CD4-positive, alpha-beta T cell treated with Interleukin-4 for 1 hour (primary cell): ENCODE results near the gene SEZ6L.
A peak's percentile ranks its signal among the peaks of the same experiment; 100 is the strongest.

Experiments
- DNase-seq, 2 donors: peaks; one replicate each; pipeline ENCODE4 v3.0.0-alpha.2; 2020 to 2022

Gene SEZ6L

DNA sequence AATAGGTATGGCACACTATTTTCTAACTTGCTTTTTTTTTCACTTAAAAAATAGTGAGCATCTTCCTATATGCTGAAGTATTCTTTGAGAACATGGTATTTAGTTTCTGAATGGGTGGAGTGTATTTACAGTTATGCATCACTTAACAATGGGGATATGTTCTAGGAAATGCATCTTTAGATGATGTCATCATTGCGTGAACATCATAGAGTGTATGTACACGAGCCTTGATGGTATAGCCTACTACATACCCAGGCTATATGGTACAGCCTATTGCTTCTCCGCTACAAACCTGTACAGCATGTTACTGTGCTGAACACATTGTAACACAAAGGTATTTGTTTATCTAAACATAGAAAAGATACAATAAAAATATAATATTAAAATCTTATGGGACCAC, 135.5 kb downstream of the SEZ6L start:
- no peak for DNase-seq

DNA sequence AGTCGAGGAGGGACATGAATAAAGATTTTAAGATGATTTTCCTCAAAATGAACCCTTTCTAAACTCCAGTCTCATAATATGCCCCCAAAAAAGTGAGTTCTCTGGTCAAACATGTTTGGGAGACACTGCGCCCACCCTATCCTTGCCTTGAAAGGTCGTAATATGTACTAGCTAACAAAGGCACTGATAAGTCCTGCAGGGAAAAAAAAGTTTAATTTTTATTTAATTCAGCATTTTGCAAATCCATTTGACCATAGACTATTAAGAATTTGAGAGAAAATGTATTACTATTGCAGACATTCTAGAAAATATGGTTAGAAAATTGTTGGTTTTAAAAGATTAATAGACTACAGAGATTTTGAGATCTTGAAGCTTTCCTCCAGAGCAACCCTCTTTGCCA, 139.2 kb downstream of the SEZ6L start:
- no peak for DNase-seq

DNA sequence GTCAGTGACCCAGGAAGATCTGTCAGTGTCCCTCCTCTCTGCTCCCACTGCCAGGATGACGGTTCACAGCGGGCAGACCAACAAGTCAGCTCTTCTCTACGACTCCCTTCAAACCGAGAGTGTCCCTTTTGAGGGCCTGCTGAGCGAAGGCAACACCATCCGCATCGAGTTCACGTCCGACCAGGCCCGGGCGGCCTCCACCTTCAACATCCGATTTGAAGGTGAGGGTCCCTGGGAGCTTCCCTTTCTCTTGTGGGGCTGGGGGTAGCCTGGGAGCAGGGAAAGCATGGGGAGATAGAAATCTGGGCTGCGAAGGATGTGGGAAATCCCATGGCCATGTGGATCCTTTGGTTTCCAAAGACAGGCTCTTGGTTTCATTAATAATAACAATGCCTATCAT, 141.4 kb downstream of the SEZ6L start:
- no peak for DNase-seq

DNA sequence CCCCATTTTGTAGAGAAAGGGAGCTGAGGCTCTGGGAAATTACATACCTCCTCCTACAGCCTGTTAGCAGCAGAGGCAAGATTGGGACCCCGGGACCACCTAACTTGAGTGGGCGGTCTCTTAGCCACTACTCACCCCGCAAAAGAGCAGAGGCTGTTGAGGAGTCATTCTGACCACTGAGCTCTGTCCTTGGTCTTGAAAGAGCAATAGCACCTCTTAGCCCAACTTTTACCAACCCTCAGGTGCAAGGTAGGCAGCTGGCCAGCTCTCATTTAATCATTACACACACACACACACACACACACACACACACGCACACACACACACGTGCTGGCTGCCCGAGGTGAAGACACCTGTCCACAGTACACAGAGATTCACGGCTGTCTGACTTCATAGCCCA, 144.0 kb downstream of the SEZ6L start:
- DNase-seq: no peak

DNA sequence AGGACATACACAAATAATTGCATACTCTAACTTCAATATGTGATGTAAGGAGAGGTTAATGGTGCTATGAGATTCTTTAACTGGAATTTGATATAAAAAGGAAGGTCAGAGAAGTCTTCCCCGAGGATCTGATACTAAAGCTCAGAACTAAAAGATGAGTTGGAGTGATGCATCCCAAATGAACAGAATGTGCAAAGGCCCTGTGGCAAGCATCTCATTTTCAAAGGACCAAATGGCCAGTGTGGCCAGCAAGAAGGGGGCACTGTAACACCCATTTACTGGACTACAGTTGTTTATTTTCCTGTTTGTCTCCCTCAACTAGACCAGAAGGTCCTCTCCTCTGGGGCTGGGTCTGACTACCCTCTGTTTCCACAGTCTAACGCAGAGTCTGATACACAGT, 144.9 kb downstream of the SEZ6L start:
- DNase-seq: no peak

DNA sequence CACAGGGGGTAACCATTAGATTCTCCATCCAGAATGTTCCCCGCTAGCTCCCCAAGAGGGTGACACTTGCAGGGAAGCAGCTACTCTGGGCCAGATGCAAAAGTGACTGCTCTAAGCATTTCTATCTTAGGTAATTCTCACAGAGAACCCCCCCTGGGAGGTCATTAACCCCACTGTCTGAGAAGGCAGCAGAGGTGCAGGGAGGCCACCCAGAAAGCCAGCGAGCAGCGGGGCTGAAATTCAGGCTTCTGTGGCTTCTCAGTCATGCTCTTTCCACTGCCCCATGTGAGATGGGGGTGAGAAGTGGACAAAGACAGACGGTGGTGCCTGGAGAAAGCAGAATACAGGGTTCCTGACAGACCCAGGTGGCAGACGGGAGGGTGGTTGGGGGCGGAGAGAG, 145.4 kb downstream of the SEZ6L start:
- DNase-seq: no peak

DNA sequence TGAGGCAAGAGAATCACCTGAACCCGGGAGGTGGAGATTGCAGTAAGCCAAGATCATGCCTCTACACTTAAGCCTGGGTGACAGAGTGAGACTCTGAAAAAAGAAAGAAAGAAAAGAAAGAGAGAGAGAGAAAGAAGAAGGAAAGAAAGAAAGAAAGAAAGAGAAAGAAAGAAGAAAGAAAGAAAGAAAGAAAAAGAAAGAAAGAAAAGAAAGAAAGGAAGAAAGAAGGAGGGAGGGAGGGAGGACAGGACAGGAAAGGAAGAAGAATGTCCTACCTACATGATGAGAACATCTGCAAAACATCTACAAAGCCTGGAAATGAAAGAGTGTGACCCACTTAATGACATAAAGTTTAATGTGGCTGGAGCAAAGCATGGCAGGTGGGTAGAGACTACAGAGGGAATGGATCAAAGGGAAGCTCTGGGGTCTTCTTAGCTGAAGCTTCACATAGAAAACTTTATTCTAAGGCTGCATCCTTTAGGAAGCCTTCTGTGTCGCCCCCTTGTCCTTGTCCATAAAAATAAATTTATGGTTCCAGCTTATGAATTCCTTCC, 147.5 kb downstream of the SEZ6L start:
- no peak for DNase-seq

DNA sequence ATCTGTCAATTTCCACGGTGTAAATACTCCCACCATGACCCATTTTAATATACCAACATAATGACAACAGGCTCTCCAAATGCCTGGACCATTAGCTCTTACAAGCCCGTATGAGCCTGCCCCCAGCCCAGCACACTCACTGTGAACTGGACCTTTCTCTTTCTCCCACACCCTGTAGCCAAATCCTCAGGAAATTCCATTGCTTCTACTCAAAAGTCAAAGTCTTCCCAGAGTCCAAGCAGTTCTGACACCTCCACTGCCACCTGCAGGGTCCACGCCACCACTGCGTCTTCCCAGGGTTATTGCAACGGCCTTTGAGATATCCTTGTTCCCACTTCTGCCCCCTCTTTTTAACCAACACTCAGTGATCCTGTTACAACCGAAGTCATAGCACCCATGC, 149.7 kb downstream of the SEZ6L start:
- no peak for DNase-seq

DNA sequence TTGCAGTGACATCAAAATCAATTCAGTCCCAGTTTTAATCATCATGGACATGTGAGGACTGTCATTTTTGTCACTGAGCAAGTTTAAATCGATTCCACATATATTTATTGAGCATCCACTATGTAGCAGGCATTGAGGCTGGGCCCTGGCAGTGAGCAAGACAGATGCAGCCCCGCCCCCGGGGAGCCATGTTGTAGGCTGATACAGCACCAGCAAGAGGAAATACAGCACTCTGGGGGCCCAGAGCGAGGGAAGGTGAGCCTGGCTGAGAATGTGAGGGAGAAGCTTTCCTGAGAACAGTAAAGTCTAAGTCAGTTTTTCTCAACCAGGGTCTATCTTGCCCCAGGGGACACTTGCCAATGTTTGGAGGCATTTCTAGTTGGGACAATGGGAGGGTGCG, 151.2 kb downstream of the SEZ6L start:
- no peak for DNase-seq

DNA sequence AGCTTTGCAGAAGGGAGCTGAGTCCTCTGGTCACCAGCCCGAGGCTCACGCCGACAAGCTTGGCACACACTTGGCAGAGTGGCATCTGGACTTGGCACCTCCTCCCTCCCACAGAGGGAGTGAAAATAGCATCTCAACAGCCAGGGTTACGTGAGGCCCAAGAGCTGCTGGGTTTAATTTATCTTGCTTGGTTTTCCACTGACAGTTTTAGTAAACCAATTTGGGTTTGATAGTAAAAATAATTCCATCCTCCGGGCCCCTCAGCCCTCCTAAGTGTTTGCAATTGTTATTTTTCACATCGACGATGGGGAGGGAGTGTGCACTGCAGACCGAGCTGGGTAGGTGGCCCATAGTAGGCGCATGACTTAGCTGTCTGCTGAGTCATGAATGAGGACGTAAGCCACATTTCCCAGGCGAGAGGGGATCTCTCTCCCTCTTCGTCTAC, 152.2 kb downstream of the SEZ6L start:
- no peak for DNase-seq

DNA sequence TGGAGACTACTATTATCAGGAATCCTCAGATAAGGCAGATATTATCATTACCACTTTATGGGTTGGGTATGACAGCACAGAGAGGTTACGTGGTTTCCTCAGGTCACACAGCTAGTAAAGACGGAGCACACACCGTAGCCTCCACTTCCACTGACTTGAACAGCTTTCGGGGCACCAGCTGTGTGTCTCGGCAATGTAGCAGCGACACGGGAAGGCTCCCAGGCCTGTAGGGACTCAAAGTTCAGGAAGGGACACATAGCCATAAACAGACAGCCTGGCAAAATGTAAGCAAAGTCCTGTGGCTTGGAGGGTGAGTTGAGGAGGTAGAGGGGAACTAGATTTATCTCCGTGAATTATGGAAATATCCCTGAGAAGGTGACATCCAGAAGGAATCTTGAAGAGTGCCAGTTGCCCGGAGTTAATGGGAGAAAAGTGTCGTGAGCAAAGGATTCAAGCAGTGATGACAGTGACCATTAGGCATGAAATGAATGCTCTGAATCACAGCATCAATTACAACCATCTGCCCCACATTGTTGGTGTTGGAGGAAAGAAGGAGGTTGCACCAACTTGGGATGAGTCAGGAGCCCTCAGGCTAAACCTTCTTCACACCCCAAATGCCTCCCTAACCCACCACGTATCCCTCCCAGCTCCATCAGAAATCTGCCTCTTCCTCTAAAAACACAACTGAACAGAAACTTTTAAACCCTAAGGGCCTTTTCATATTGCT, 153.1 kb downstream of the SEZ6L start:
- DNase-seq: no peak

DNA sequence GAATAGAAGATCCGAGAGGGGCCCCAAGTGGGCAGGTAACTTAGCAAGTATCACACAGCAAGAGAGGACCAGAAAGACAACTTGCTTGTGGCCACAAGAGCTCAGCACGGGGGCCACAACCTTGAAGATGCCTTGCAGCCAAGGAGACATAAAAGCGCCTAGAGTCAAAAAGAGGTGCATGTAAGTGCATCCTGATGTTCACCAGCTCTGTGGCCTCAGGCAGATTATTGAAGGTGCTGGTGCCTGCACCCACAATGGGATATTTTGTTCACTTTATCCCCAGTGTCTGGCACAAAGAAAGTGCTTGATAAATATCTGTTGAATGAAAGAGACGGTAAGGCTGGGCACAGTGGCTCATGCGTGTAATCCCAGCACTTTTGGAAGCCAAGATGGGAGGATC, 153.8 kb downstream of the SEZ6L start:
- DNase-seq: no peak

DNA sequence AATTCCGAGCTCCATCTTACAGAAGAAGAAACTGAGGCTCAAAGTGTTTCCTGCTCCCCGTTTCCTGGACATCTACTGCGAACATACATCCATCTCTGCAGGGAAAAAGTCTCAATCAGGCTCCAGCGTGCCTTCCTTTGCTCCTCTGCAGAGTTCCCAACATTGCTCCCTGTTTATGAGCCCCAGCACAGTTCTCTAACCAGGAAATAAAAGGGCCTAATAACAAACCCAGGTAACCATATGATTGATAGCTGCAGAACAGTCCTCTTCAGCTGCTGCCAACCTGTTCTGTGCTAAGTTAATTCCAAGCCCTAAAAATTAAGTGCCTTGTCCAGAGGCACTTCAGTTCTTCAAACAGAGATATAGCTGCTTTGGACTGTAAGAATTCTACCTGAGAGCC, 154.9 kb downstream of the SEZ6L start:
- no peak for DNase-seq

DNA sequence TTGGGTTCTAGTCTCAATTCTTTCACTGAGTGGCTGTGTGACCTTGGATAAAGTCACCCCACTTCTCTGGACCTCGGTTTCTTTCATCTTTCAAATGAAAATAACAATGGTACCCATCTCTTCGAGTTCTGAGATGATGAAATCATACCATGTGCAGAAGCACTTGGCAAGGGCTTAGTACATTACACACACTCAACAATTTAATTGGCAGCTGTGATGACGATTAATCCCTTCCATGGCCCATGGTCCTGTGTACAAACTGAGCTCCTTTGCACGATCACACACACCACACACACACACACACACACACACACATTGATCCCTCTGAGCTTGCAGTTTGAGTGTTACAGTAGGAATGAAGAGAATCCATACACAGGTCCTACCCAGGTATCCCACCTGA, 156.4 kb downstream of the SEZ6L start:
- no peak for DNase-seq

DNA sequence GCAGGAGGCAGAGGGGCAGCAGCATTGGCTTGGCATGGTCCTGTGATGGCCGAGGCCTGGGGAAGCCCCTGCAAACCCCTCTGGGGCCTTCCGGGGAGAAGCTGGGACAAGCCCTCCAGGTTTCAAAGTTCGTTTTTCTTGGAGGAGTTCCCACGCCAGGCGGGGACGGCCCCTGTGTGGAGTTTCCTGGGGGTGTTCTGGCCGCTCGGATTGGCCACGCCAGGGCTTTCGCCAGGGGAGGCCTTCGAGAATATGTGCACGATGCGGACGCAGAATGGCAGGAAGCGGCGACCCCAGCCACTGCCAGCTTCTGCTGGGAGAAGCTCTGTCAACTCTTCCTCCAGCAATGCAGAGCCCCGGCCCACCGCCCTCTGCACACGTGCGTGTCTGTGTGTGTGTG, 157.5 kb downstream of the SEZ6L start:
- DNase-seq: no peak

DNA sequence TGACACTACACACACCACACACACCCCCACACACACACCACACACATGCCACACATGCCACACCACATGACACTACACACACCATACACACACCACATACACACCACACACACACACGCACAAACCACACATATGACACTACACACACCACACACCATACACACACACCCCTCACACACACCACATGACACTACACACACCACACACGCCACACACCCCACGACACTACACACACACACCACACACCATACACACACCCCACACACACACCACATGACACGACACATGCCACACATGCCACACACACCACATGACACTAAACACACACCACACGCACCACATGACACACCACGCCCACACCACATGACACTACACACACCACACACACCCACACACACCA, 158.0 kb downstream of the SEZ6L start:
- no peak for DNase-seq

DNA sequence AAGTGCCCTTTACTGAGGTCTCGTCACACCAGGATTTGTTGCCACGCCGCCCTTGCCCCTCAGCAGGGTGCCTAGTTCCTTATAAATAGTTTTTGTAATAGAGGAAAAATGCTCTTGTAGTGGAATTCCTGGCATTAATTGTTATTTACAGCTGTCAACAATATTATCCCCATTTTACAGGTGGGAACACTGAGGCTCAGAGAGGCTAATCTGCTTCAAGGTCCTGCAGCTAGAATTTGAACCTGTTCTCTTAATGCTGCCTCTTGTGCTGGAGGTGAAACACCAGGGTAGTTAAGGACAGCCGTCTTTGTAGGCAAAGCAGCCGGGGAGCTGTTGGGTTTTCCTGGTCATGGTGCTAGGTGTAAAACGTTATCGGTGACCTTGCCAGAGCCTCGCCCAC, 159.0 kb downstream of the SEZ6L start:
- DNase-seq: no peak

DNA sequence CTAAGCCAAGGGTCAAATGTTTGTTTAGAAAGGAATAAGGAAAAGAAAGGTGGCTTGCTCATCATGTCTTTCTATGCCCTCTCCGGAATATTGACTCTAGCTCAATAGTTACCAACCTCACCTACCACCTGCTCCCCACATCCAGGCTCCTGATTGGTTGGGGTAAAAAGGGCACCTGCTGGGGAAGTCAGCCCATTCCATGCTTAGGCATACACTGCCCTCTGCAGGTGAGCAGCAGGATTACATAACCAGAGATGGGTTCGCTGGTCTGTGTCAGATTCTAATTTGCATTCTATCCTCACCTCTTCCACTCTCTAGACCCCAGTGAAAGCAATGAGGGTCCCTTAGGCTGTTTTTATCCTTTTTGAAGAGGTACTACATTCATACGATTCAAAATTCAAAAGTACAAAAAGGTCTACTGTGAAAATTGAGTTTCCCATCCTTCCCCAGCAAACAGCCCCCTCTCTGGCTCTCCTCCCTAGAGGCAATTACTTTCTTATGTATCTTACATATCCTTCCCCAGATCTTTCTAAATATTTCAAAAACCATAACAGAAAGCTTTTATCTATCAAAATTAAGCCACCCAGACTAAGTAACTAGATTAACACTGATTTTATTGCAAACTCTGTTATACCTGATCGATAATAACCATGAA, 161.8 kb downstream of the SEZ6L start:
- peak; percentile 58 to 63 for DNase-seq

DNA sequence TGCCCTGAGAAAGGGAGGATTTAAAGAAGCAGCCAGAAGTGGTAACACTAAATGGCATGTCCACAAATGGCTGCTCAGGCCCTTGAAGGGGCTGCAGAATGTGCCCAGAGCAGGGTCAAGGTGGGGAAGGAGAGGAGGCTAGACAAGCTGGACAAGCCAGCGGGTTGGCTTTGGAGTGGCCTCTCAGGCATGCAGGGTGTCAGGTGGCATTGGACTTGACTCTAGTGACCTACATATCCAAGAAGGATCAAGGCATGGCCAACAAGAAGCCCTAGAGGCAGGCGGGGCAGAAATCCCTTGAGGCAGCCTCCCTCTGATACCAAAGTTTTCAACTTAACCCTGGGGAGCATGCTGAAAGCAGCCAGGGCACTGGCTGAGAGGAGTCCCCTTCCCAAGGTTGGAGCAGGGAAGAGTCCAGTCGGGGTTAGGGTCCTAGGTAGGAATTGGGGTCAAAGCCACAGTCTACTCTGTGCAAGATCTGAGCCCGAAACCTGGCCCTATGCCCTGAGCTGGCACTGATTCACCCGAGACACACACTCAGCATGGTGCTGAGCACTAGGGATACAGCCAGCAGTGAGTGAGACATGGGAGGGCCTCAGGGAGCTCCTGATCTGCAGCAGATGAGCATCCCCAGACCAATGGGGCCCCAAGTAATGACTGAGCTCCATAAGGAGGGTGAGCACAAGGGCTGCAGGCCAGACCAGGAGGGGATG, 164.0 kb downstream of the SEZ6L start:
- no peak for DNase-seq

DNA sequence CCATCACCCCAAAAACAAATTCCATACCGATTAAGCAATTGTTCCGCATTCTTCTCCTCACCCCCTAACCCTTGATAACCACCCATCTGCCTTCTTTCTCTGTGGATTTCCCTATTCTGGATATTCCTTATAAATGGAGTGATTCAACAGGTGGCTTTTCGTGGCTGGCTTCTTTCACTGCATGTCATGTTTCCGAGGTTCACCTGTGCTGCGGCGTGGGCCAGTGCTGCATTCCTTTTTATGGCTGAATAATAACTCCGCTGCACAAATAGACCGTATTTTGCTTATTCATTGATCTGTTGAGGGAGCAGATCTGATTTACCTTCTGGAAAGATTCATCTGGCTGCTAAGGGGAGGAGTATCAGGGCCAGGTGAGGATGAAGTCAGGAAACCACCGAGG, 165.0 kb downstream of the SEZ6L start:
- no peak for DNase-seq

DNA sequence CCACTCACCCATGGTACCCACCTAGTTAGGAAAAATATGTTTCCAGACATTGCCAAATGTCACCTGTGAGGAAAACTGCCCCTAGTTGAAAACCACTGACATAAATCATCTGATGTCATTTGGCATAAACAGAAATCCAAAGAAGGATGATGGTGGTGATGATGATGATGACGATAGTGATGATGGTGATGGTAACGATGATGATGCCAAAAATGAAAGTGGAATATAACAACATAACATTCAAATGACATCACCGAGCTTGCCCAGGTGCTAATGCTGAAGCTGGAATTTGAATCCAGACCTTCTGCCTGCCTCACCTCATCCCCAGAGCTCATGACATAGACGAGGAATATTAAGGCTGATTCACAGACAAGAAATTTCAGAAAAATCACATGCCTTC, 167.5 kb downstream of the SEZ6L start:
- no peak for DNase-seq

DNA sequence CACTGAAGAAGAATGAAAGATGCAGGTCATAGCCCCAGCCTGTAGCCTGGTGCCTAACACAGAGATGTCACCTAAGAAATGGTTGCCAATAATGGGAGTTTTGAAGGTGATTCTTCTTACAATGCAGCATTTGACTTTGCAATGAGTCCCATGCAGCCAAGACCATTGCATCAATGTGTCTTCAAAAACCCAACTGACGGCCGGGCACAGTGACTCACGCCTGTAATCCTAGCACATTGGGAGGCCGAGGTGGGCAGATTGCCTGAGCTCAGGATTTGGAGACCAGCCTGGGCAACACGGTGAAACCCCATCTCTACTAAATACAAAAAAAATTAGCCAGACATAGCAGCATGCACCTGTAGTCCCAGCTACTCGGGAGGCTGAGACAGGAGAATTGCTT, 170.5 kb downstream of the SEZ6L start:
- DNase-seq: no peak

DNA sequence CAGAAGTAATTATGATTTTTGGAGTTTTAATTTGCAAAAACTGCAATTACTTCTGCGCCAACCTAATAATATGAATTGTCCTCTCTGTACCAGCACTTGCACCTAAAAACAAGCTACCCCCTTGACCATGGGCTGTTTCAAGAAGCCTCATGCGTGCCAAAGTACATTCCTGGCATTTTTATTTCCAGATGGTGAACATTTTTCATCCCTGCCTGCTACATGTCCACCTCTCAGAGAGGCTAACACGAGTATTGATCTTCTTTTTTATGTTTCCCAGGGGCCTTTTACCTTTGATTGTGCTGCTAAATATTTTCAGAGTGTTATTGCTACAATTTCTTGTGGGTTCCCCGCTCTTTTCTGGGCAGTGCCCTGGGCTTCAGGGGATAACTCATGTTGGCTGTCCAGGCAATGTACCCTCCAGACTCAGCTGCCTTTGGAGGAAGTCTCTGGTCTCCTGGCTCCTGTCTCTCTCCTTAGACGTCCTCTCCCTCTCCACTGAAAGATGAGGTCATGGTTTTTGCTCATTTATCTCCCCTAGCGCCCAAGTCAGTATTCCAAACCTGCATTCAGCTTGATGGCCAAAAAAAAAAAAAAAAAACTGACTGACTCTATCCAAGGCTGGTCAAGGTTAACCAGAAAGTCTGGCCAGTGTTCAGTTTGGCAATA, 173.6 kb downstream of the SEZ6L start:
- no peak for DNase-seq
